Tibial nerve (tissue), 4 donors: ENCODE data around the gene JPT2. TPM values are rescaled to one million over a fixed set of nuclear protein-coding genes. Genes with fewer than 3 reads are reported as not detected.

Experiments
- DNase-seq, 2 donors: peaks; one replicate each; pipeline ENCODE4 v3.0.0-alpha.2; 2019; ENCODE audit warnings: low spot score in 2 of 2
- H3K27ac ChIP-seq, 4 donors: fragments of 200-600 bp; sonication (generic) in 3 of 4; one replicate each; pipeline ENCODE4 v1.5.1; 2017 to 2019; ENCODE audit warnings: mild to moderate bottlenecking in 1 of 4
- H3K27me3 ChIP-seq, 2 donors: fragments of 200-600 bp; sonication (generic) in 1 of 2; one replicate each; pipeline versions ENCODE4 v1.5.1 to v1.6.0; 2017 to 2019
- H3K36me3 ChIP-seq, 3 donors: fragments of 200-600 bp; sonication (generic); one replicate each; pipeline ENCODE4 v1.5.1; 2018 to 2019
- H3K4me1 ChIP-seq, 4 donors: fragments of 200-600 bp; sonication (generic) in 3 of 4; one replicate each; pipeline ENCODE4 v1.5.1; 2017 to 2019
- H3K4me3 ChIP-seq, 4 donors: fragments of 200-600 bp; sonication (generic) in 3 of 4; one replicate each; pipeline ENCODE4 v1.5.1; 2017 to 2019; ENCODE audit warnings: mild to moderate bottlenecking in 1 of 4, moderate library complexity in 1 of 4
- H3K9me3 ChIP-seq, 4 donors: fragments of 200-600 bp; sonication (generic) in 3 of 4; one replicate each; pipeline ENCODE4 v1.5.1; 2017 to 2019
- CTCF ChIP-seq, 5 experiments: fragments of 200-600 bp in 3 of 5; fragments of 450-650 bp in 2 of 5; sonication (generic) in 3 of 5; IDR thresholded peaks; one replicate each; pipeline ENCODE4 v1.5.1; 2016 to 2019; ENCODE audit warnings: antibody characterized with exemption in 5 of 5, mild to moderate bottlenecking in 3 of 5, moderate library complexity in 2 of 5
- EP300 ChIP-seq, 2 donors: sonication (generic); formaldehyde crosslinking; IDR thresholded peaks; one replicate each; pipeline ENCODE4 v1.6.1; 2017; ENCODE audit warnings: antibody characterized with exemption in 2 of 2, mild to moderate bottlenecking in 1 of 2
- POLR2A ChIP-seq, 2 donors: fragments of 450-650 bp; IDR thresholded peaks; one replicate each; pipeline ENCODE4 v1.6.1; 2017; ENCODE audit warnings: antibody characterized with exemption in 2 of 2, mild to moderate bottlenecking in 2 of 2, moderate library complexity in 2 of 2
- WGBS, 2 donors: methylation state at CpG; one replicate each; pipeline ENCODE4 v1.1.5; 2018; 5-methylcytosine and 5-hydroxymethylcytosine counted together
- total RNA-seq, 4 donors: library from RNA; depleted of rRNA; stranded (reverse); fragments of >200 nt; gene quantifications; one replicate each; pipeline ENCODE4 v1.1.0, GENCODE V29; 2016

JPT2 gene
- total RNA-seq, 4 donors from 2014 or later: 15.0 to 28.9 (median 16.1) TPM

- Histone ChIP-seq H3K4me3 (no peak overlapping the region), H3K36me3 (peaks cover 6 to 100% (median 65%) of the 10 kb centered on the region in 3 donors), H3K9me3 (no peaks in the 10 kb centered on the region), H3K4me1 (no peaks in the 10 kb centered on the region), H3K27ac (no peak overlapping the region), H3K27me3 (no peaks in the 10 kb centered on the region)
- TF ChIP-seq POLR2A (IDR thresholded peaks at IDR 0.05) (no peak), EP300 (IDR thresholded peaks at IDR 0.05) (no peak), CTCF (IDR thresholded peaks at IDR 0.05) (no peak)
- 86 to 93% methylated on average over 6 of the region's 8 CpGs for WGBS, 2 donors
- no peak for DNase-seq
Observed at GRCh38 chr16:1667271-1667670, 10.8 kb upstream of the JPT2 start.

- 91 to 92% methylated on average over 14 of the region's 14 CpGs for WGBS, 2 donors
- no peak for TF ChIP-seq EP300 (IDR thresholded peaks at IDR 0.05)
- peaks cover 2 to 100% (median 58%) of the 10 kb centered on the region in 3 donors for H3K36me3 ChIP-seq
- H3K4me3 ChIP-seq: no peak overlapping the region
- no peaks in the 10 kb centered on the region for H3K27me3 ChIP-seq
- no peaks in the 10 kb centered on the region for H3K4me1 ChIP-seq
- H3K27ac ChIP-seq: no peak overlapping the region
- DNase-seq: no peak
- H3K9me3 ChIP-seq: no peaks in the 10 kb centered on the region
Observed at GRCh38 chr16:1667916-1668315, 10.2 kb upstream of the JPT2 start.

GRCh38 chr16:1668612-1669319 is 9.3 kb upstream of the JPT2 start:
- DNase-seq: no peak
- no peaks in the 10 kb centered on the region for H3K9me3 ChIP-seq
- peaks cover 2 to 100% (median 56%) of the 10 kb centered on the region in 3 donors for H3K36me3 ChIP-seq
- H3K27ac ChIP-seq: no peak overlapping the region
- WGBS, 2 donors: 93 to 95% methylated on average over 19 to 23 of the region's 23 CpGs
- H3K4me1 ChIP-seq: no peaks in the 10 kb centered on the region
- H3K27me3 ChIP-seq: no peaks in the 10 kb centered on the region
- H3K4me3 ChIP-seq: no peak overlapping the region
- TF ChIP-seq EP300 (IDR thresholded peaks at IDR 0.05): no peak
- no peak for TF ChIP-seq POLR2A (IDR thresholded peaks at IDR 0.05)
- TF ChIP-seq CTCF (IDR thresholded peaks at IDR 0.05): no peak

- H3K27ac ChIP-seq: no peak overlapping the region
- no peak for DNase-seq
- H3K4me3 ChIP-seq: no peak overlapping the region
- TF ChIP-seq EP300 (IDR thresholded peaks at IDR 0.05): no peak
- no peak for TF ChIP-seq POLR2A (IDR thresholded peaks at IDR 0.05)
- no peak for TF ChIP-seq CTCF (IDR thresholded peaks at IDR 0.05)
- H3K27me3 ChIP-seq: no peaks in the 10 kb centered on the region
- no peaks in the 10 kb centered on the region for H3K9me3 ChIP-seq
- peaks cover 2 to 100% (median 61%) of the 10 kb centered on the region in 3 donors for H3K36me3 ChIP-seq
- WGBS, 2 donors: 83 to 93% methylated on average over 7 of the region's 7 CpGs
- H3K4me1 ChIP-seq: no peaks in the 10 kb centered on the region
Observed at GRCh38 chr16:1669698-1670097, 8.4 kb upstream of the JPT2 start.

GRCh38 chr16:1670371-1670770 is 7.7 kb upstream of the JPT2 start:
- 94 to 95% methylated on average over 17 to 19 of the region's 19 CpGs for WGBS, 2 donors
- no peak overlapping the region for H3K27ac ChIP-seq
- H3K27me3 ChIP-seq: no peaks in the 10 kb centered on the region
- H3K4me1 ChIP-seq: no peaks in the 10 kb centered on the region
- no peaks in the 10 kb centered on the region for H3K9me3 ChIP-seq
- no peak overlapping the region for H3K4me3 ChIP-seq
- peaks cover 2 to 100% (median 63%) of the 10 kb centered on the region in 3 donors for H3K36me3 ChIP-seq
- no peak for DNase-seq
- TF ChIP-seq CTCF (IDR thresholded peaks at IDR 0.05) (no peak), EP300 (IDR thresholded peaks at IDR 0.05) (no peak), POLR2A (IDR thresholded peaks at IDR 0.05) (no peak)
